Astrocyte of the cerebellum (primary cell): ENCODE results near the gene RPL39.
A peak's percentile ranks its signal among the peaks of the same experiment; 100 is the strongest.

Source experiments
- DNase-seq: peaks from one replicate; pipeline ENCODE4 v3.0.0-alpha.2; 2011; ENCODE audit warnings: low read depth
- H3K4me3 ChIP-seq: 2 replicates; pipeline ENCODE4 v1.5.1; 2011; ENCODE audit warnings: mild to moderate bottlenecking, low read depth, low read length, moderate library complexity
- CTCF ChIP-seq: IDR thresholded peaks from 2 replicates; pipeline ENCODE4 v1.5.1; 2012; ENCODE audit warnings: low read length, low read depth, moderate library complexity, mild to moderate bottlenecking; ENCODE audit errors: missing control alignments
- in situ Hi-C: cut with HindIII; loops from 2 replicates; pipeline ENCODE4 v1.10.0; 2017; ENCODE audit warnings: low sequenced_read_pairs

The RPL39 gene

GRCh38 chrX:119762718-119763117 lies 28.7 kb downstream of the RPL39 start:
- no peak for DNase-seq
- in situ Hi-C loops, result no loop called here
- TF ChIP-seq CTCF, result no peak
- no peak overlapping the region for H3K4me3 ChIP-seq

GRCh38 chrX:119760026-119760877 lies 31.2 kb downstream of the RPL39 start:
- in situ Hi-C loops, result no loop called here
- H3K4me3 ChIP-seq, result no peak overlapping the region
- no peak for DNase-seq
- TF ChIP-seq CTCF, result no peak

GRCh38 chrX:119759248-119759766 lies 32.1 kb downstream of the RPL39 start:
- no peak overlapping the region for H3K4me3 ChIP-seq
- DNase-seq, result no peak
- TF ChIP-seq CTCF, result no peak
- in situ Hi-C loops, result no loop called here

GRCh38 chrX:119758731-119759247 lies 32.6 kb downstream of the RPL39 start:
- DNase-seq, result no peak
- in situ Hi-C loops, result no loop called here
- TF ChIP-seq CTCF, result no peak

GRCh38 chrX:119757979-119758730 lies 33.3 kb downstream of the RPL39 start, which contains the start of gene SOWAHD:
SOWAHD (plus strand) TSS chrX:119758588; CDS start chrX:119758668, 80 bp downstream.
- no peak for DNase-seq
- TF ChIP-seq CTCF, result no peak
- in situ Hi-C loops, result no loop called here
- H3K4me3 ChIP-seq, result peak within 1 kb of the TSS; percentile 37

More at GRCh38 chrX:119758731-119759247, 32.6 kb downstream of the RPL39 start:
- peak overlapping the region; percentile 37 for H3K4me3 ChIP-seq

GRCh38 chrX:119757646-119757978 lies 33.8 kb downstream of the RPL39 start:
- TF ChIP-seq CTCF, result no peak
- no peak overlapping the region for H3K4me3 ChIP-seq
- in situ Hi-C loops, result no loop called here

More at GRCh38 chrX:119757646-119757978, 33.8 kb downstream of the RPL39 start:
- no peak for DNase-seq
